Adrenal gland (tissue), 12 donors: ENCODE results near the gene TRIM66. TPM values are rescaled to one million over a fixed set of nuclear protein-coding genes. Genes with fewer than 3 reads are reported as not detected.

Source experiments
- DNase-seq, 7 donors: peaks; one replicate each; pipeline ENCODE4 v3.0.0-alpha.2; 2019 to 2020
- H3K27ac ChIP-seq, 5 donors: fragments of 200-600 bp; sonication (generic) in 4 of 5; 1 replicate in 3 of 5; 2 replicates in 2 of 5; pipeline versions ENCODE4 v1.5.1 to v1.8.0; 2016 to 2020; ENCODE audit warnings: mild to moderate bottlenecking in 1 of 5
- H3K27me3 ChIP-seq: fragments of 200-600 bp; 2 replicates; pipeline ENCODE4 v1.8.0; 2021
- H3K36me3 ChIP-seq, 2 donors: fragments of 200-600 bp; replicated peaks in 1 of 2; 1 replicate in 1 of 2; 2 replicates in 1 of 2; pipeline versions ENCODE4 v1.5.1 to v1.8.0; 2018 to 2022
- H3K4me1 ChIP-seq, 2 donors: fragments of 200-600 bp; replicated peaks in 1 of 2; 1 replicate in 1 of 2; 2 replicates in 1 of 2; pipeline versions ENCODE4 v1.5.1 to v1.8.0; 2018 to 2021
- H3K4me3 ChIP-seq, 4 donors: fragments of 200-600 bp; sonication (generic) in 3 of 4; one replicate each; pipeline ENCODE4 v1.5.1; 2016 to 2018
- H3K9me3 ChIP-seq, 3 donors: fragments of 200-600 bp; sonication (generic) in 1 of 3; replicated peaks in 1 of 3; 1 replicate in 2 of 3; 2 replicates in 1 of 3; pipeline versions ENCODE4 v1.5.1 to v1.8.0; 2016 to 2021
- CTCF ChIP-seq, 6 experiments: fragments of 450-650 bp in 4 of 6; fragments of 200-600 bp in 2 of 6; sonication (generic) in 1 of 6; IDR thresholded peaks; 1 replicate in 5 of 6; 2 replicates in 1 of 6; pipeline versions ENCODE4 v1.5.1 to v1.8.0; 2016 to 2021; ENCODE audit warnings: antibody characterized with exemption in 6 of 6, mild to moderate bottlenecking in 2 of 6, moderate library complexity in 1 of 6
- POLR2A ChIP-seq, 2 donors: fragments of 450-650 bp; IDR thresholded peaks; one replicate each; pipeline ENCODE4 v1.6.1; 2017; ENCODE audit warnings: antibody characterized with exemption in 2 of 2, mild to moderate bottlenecking in 2 of 2, moderate library complexity in 1 of 2
- WGBS, 4 donors: extraction: QIAGEN DNeasy Blood & Tissue Kit in 2 of 4; methylation state at CpG; one replicate each; pipeline versions ENCODE4 v1.1.5 to v1.1.7; 2013 to 2017; 5-methylcytosine and 5-hydroxymethylcytosine counted together
- intact Hi-C, 2 donors: fragments of 100-400 bp; cut with DNase I; formaldehyde crosslinking; loops; one replicate each; pipeline versions ENCODE4 v1.14.1 to v1.15.0; 2022 to 2023
- polyA plus RNA-seq, 3 donors: library from polyadenylated mRNA; stranded (reverse); fragments of 200-250 nt in 2 of 3; fragments of 350-450 nt in 1 of 3; fragmentation: Illumina TruSeq in 1 of 3; extraction: RNeasy Lipid Tissue Mini Kit (QIAGEN cat#74804) in 1 of 3; gene quantifications; one replicate each; pipeline ENCODE4 v1.2.3, GENCODE V29; 2013 to 2014
- total RNA-seq, 9 donors: library from RNA; depleted of rRNA in 4 of 9; stranded (reverse); fragments of >200 nt in 4 of 9; fragments of 120-200 nt in 1 of 9; fragmentation: NEBNext Ultra II Directional in 1 of 9; extraction: Animal tissue kit (Norgen Biotek cat#: 25700) in 1 of 9; gene quantifications; one replicate each; pipeline versions ENCODE4 v1.1.0 to v1.2.4, GENCODE V29; 2013 to 2023
- donor health status: healthy with polysubstance abuse.
- donor health status: Bipolar disorder and iron deficiency.
- donor health status: DM: yes; HTN: yes; CAD: no.
- donor health status: DM: no; HTN: no; CAD: no.
- donor health status: DM: no; HTN: no; CAD: no.
- donor health status: DM: yes; HTN: yes; CAD: no.

The TRIM66 gene
- total and polyA plus RNA-seq, 12 donors, result 3.6 to 18.4 (median 8.3) TPM

GRCh38 chr11:8686325-8686724, 3.9 kb upstream of the TRIM66 start:
- H3K4me1 ChIP-seq, result peaks cover 14 to 54% of the 10 kb centered on the region in 2 donors
- peaks cover 0 to 36% of the 10 kb centered on the region in 2 donors for H3K36me3 ChIP-seq
- DNase-seq, result peak in 2 of 7 donors; percentile 8 to 54
- no peak overlapping the region for H3K4me3 ChIP-seq
- intact Hi-C loops, result loop anchor here in 1 of 2 donors (5.0 kb wide), 1 partner anchor 276 kb away; the partner anchor contains the start of gene TMEM9B
- no peaks in the 10 kb centered on the region for H3K27me3 ChIP-seq
- H3K9me3 ChIP-seq, result no peaks in the 10 kb centered on the region
- no peak overlapping the region for H3K27ac ChIP-seq
- WGBS, 4 donors, result 86 to 90% (median 87%) methylated on average over 7 of the region's 7 CpGs
- TF ChIP-seq POLR2A (IDR thresholded peaks at IDR 0.05), result no peak

DNA sequence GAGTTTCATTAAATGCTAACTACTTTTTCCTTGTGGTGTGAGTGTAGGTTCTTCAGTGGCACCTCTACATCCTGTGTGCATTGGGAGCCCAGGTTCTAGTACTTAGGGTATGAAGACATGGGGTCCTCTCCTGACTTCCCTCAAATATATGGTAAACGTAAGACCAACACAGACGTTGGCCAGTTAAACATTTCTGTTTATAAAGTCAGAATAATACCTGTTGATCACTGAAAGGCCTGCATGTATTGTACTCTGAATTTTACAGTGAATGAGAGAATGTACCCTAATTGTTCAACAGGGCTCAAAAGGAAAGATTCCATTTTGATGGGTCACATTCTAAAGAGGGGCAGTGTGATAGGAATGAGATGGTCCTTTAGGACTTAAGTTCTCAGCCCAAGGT, 3.4 kb upstream of the TRIM66 start:
- Histone ChIP-seq H3K27ac (no peak overlapping the region), H3K36me3 (peaks cover 0 to 36% of the 10 kb centered on the region in 2 donors), H3K9me3 (no peaks in the 10 kb centered on the region), H3K27me3 (no peaks in the 10 kb centered on the region), H3K4me1 (peaks cover 14 to 54% of the 10 kb centered on the region in 2 donors), H3K4me3 (no peak overlapping the region)
- TF ChIP-seq POLR2A (IDR thresholded peaks at IDR 0.05), result no peak
- no peak for TF ChIP-seq CTCF (IDR thresholded peaks at IDR 0.05)
- WGBS, 4 donors, result 63 to 71% (median 66%) methylated on average over 2 of the region's 2 CpGs
- intact Hi-C loops, result loop anchor here in 1 of 2 donors (5.0 kb wide), 1 partner anchor 276 kb away; the partner anchor contains the start of gene TMEM9B
- DNase-seq, result peak in 1 of 7 donors; percentile 6

DNA sequence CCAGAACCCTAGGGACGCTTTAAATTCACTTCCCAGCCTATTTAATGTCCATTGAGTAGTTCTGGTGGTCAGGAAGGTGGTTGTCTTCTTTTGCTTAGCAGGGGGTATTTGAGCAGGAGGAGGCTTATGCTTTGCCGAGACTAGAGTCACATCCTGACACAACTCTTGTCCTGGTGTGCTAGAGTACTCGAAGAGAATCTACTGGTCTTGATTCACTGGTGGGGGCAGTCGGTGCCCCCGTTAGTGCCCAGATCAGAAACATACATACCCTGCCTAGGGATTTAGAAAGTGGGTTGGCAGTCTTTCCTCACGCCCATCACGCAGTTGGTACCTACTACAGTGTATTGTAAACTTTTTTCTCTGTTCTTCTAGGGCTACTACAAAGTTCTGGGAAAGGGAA, 2.8 kb upstream of the TRIM66 start:
- 70 to 91% (median 75%) methylated on average over 7 of the region's 7 CpGs for WGBS, 4 donors
- peak in 1 of 7 donors; percentile 49 for DNase-seq
- H3K27me3 ChIP-seq, result no peaks in the 10 kb centered on the region
- no peak overlapping the region for H3K4me3 ChIP-seq
- H3K9me3 ChIP-seq, result no peaks in the 10 kb centered on the region
- H3K36me3 ChIP-seq, result peaks cover 0 to 36% of the 10 kb centered on the region in 2 donors
- no peak overlapping the region for H3K27ac ChIP-seq
- TF ChIP-seq POLR2A (IDR thresholded peaks at IDR 0.05) (no peak), CTCF (IDR thresholded peaks at IDR 0.05) (no peak)
- H3K4me1 ChIP-seq, result peaks cover 14 to 54% of the 10 kb centered on the region in 2 donors
- intact Hi-C loops, result loop anchor here in 1 of 2 donors (5.0 kb wide), 1 partner anchor 277 kb away; the partner anchor contains the start of gene TMEM9B

GRCh38 chr11:8684600-8685290, 2.3 kb upstream of the TRIM66 start:
- Histone ChIP-seq H3K36me3 (peaks cover 0 to 36% of the 10 kb centered on the region in 2 donors), H3K27ac (peak overlapping the region in 1 of 5 donors; percentile 97), H3K4me3 (no peak overlapping the region), H3K9me3 (no peaks in the 10 kb centered on the region), H3K27me3 (no peaks in the 10 kb centered on the region), H3K4me1 (peaks cover 14 to 54% of the 10 kb centered on the region in 2 donors)
- intact Hi-C loops, result loop anchor here in 1 of 2 donors (5.0 kb wide), 1 partner anchor 278 kb away; the partner anchor contains the start of gene TMEM9B
- DNase-seq, result peak in 1 of 7 donors; percentile 33
- WGBS, 4 donors, result 68 to 78% (median 73%) methylated on average over 6 of the region's 6 CpGs
- no peak for TF ChIP-seq POLR2A (IDR thresholded peaks at IDR 0.05)
- no peak for TF ChIP-seq CTCF (IDR thresholded peaks at IDR 0.05)
